OCI-LY1 (cell line): ENCODE data around the gene TMEM179.

Experiments
- H2AFZ ChIP-seq: fragments of 200-600 bp; sonication (generic), shearing (Covaris generic); 2 replicates; pipeline ENCODE4 v1.6.0; 2014; ENCODE audit warnings: antibody characterized with exemption, mild to moderate bottlenecking, low read length
- H3F3A ChIP-seq: fragments of 200-600 bp; sonication (generic), shearing (Covaris generic); 2 replicates; pipeline ENCODE4 v1.6.0; 2014; ENCODE audit warnings: mild to moderate bottlenecking, antibody characterized with exemption, low read length, moderate library complexity; ENCODE audit not compliant: insufficient read depth
- H3K27ac ChIP-seq: fragments of 200-600 bp; sonication (generic); 2 replicates; pipeline ENCODE4 v1.5.1; 2014; ENCODE audit warnings: low read length, mixed run types, mild to moderate bottlenecking, low read depth; ENCODE audit not compliant: poor library complexity, severe bottlenecking
- H3K27me3 ChIP-seq: fragments of 200-600 bp; sonication (generic); 2 replicates; pipeline ENCODE4 v1.6.0; 2014; ENCODE audit warnings: antibody characterized with exemption, mild to moderate bottlenecking, low read length, moderate library complexity; ENCODE audit not compliant: insufficient read depth
- H3K36me3 ChIP-seq: fragments of 200-600 bp; sonication (generic); 2 replicates; pipeline ENCODE4 v1.6.1; 2014; ENCODE audit warnings: mild to moderate bottlenecking, antibody characterized with exemption, low read length, moderate library complexity, mixed read lengths; ENCODE audit not compliant: insufficient read depth
- H3K4me1 ChIP-seq: fragments of 200-600 bp; sonication (generic); 2 replicates; pipeline ENCODE4 v1.5.1; 2014; ENCODE audit warnings: mild to moderate bottlenecking, low read length, moderate library complexity; ENCODE audit not compliant: insufficient read depth, severe bottlenecking
- H3K4me2 ChIP-seq: fragments of 200-600 bp; sonication (generic), shearing (Covaris generic); 2 replicates; pipeline ENCODE4 v1.6.1; 2014; ENCODE audit warnings: low read length
- H3K4me3 ChIP-seq: fragments of 200-600 bp; sonication (generic); 2 replicates; pipeline ENCODE4 v1.5.1; 2014; ENCODE audit warnings: low read length, low read depth, mild to moderate bottlenecking, mixed read lengths; ENCODE audit not compliant: poor library complexity, severe bottlenecking
- H3K79me2 ChIP-seq: fragments of 200-600 bp; shearing (Covaris generic); 2 replicates; pipeline ENCODE4 v1.6.1; 2016; ENCODE audit warnings: mixed run types, low read length, mixed read lengths; ENCODE audit not compliant: insufficient read depth
- H3K9ac ChIP-seq: fragments of 200-600 bp; sonication (generic), shearing (Covaris generic); 2 replicates; pipeline ENCODE4 v1.6.1; 2014; ENCODE audit warnings: mild to moderate bottlenecking, low read length, mixed read lengths
- H3K9me2 ChIP-seq: fragments of 200-600 bp; sonication (generic), shearing (Covaris generic); 2 replicates; pipeline ENCODE4 v1.6.1; 2014; ENCODE audit warnings: low read depth, mild to moderate bottlenecking, low read length, mixed read lengths
- H3K9me3 ChIP-seq: fragments of 200-600 bp; shearing (Covaris generic); 2 replicates; pipeline ENCODE4 v1.6.1; 2014; ENCODE audit warnings: low read length, mixed read lengths
- H4K20me1 ChIP-seq: fragments of 200-600 bp; sonication (generic), shearing (Covaris generic); 2 replicates; pipeline ENCODE4 v1.6.0; 2016; ENCODE audit warnings: mild to moderate bottlenecking, low read length; ENCODE audit not compliant: insufficient read depth
- EZH2 ChIP-seq: fragments of 200-600 bp; sonication (generic), shearing (Covaris generic); IDR thresholded peaks from 2 replicates; pipeline ENCODE4 v1.8.0; 2017; ENCODE audit warnings: borderline replicate concordance, mixed run types, mild to moderate bottlenecking, antibody characterized with exemption, low read length, moderate library complexity, mixed read lengths
- TF ChIP-seq, protein P1 (sequence below): fragments of 200-600 bp; sonication (generic), shearing (Covaris generic); IDR thresholded peaks from 2 replicates; pipeline ENCODE4 v1.5.1; 2017; ENCODE audit warnings: mild to moderate bottlenecking, antibody characterized with exemption, low read length, moderate library complexity, mixed read lengths

Gene TMEM179

DNA sequence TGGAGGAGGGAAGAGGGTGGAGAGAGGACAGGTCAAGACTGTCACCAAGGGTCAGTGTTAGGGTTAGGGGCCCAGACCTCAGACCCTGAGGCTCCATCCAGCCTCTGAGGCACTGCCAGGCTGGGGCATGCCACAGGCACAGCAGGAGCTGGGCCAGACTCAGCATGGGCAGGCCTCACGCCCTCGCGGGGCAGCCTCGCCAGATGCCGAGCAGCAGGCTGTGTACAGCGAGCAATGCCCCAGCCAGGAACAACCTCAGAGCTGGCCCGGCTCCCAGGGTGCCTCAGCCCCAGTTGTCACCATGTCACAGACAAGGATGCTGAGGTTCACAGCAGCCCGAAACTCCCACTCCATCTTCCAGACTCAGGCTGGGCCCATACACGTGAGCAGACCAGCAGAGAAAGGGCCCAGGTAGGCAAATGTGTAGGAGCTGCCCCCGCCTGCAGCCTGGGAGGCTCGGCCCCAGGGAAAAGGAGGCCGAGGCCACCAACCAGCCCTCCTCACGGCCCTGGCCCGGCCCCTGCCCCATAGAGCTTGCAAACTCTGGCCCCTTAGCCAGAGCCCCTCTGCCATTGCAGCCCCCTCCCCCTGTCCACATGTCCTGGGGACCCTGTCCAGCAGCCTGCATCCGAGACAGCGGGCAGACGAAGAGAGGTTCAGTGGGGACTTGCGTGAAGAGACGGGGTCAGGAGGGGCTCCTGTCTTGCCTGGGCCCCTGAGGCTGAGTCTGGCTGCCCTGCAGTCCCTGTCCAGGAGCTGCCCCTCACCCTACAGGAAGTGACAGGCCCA, 17.5 kb downstream of the TMEM179 start:
- H3K4me2 ChIP-seq: no peak overlapping the region
- H3F3A ChIP-seq: no peaks in the 10 kb centered on the region
- no peak overlapping the region for H3K4me3 ChIP-seq
- H3K27ac ChIP-seq: no peak overlapping the region
- no peaks in the 10 kb centered on the region for H3K4me1 ChIP-seq
- no peaks in the 10 kb centered on the region for H3K9me3 ChIP-seq
- no peaks in the 10 kb centered on the region for H4K20me1 ChIP-seq
- no peaks in the 10 kb centered on the region for H3K79me2 ChIP-seq
- no peaks in the 10 kb centered on the region for H3K36me3 ChIP-seq
- H2AFZ ChIP-seq: no peak overlapping the region
- TF ChIP-seq EZH2: no peak
- TF ChIP-seq, protein P1, sequence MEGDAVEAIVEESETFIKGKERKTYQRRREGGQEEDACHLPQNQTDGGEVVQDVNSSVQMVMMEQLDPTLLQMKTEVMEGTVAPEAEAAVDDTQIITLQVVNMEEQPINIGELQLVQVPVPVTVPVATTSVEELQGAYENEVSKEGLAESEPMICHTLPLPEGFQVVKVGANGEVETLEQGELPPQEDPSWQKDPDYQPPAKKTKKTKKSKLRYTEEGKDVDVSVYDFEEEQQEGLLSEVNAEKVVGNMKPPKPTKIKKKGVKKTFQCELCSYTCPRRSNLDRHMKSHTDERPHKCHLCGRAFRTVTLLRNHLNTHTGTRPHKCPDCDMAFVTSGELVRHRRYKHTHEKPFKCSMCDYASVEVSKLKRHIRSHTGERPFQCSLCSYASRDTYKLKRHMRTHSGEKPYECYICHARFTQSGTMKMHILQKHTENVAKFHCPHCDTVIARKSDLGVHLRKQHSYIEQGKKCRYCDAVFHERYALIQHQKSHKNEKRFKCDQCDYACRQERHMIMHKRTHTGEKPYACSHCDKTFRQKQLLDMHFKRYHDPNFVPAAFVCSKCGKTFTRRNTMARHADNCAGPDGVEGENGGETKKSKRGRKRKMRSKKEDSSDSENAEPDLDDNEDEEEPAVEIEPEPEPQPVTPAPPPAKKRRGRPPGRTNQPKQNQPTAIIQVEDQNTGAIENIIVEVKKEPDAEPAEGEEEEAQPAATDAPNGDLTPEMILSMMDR: no peak
- no peak overlapping the region for H3K9ac ChIP-seq
- peaks cover 8% of the 10 kb centered on the region; the same call in 1 of the 2 replicates for H3K27me3 ChIP-seq
- H3K9me2 ChIP-seq: no peaks in the 10 kb centered on the region

DNA sequence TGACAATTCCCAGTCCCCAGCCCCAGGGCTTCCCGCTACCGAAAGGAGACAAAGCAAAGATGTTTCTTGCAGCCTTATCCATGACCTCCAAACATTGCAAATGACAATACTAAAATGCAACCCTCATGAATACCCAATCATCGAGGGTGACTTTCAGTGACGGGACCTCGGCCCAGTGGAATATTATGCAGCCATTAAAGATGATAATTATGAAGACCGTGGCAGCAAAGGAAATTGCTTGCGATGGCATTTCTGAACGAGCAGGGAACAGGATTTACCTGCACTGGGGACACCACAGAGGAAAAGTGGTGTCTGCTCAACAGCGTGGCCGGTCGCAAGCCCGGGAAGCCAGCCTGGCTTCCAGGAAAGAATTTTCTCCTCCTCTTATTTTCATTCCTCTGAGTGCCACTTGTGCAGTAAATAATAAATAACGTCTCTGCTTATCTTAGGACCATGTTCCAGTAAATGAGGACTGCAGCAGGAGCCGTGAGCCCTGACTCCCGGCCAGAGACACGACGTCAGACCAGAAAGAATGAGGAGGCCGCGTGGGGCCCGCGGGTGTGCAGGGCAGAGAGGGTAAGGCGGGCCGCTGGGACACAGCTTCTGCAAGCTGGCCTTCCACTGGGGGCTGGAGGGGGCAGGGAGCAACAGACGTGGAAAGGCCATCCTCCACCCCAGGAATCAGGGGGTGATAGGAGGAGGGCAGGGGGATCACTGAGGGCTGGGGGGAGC, 18.4 kb downstream of the TMEM179 start:
- TF ChIP-seq EZH2: no peak
- TF ChIP-seq, protein P1: no peak
- Histone ChIP-seq H3K79me2 (no peaks in the 10 kb centered on the region), H3K4me3 (no peak overlapping the region), H2AFZ (no peak overlapping the region), H3F3A (no peaks in the 10 kb centered on the region), H3K9me3 (no peaks in the 10 kb centered on the region), H3K27me3 (peaks cover 8% of the 10 kb centered on the region; the same call in 1 of the 2 replicates), H4K20me1 (no peaks in the 10 kb centered on the region), H3K4me2 (no peak overlapping the region), H3K9me2 (no peaks in the 10 kb centered on the region), H3K36me3 (no peaks in the 10 kb centered on the region), H3K27ac (no peak overlapping the region), H3K9ac (no peak overlapping the region), H3K4me1 (no peaks in the 10 kb centered on the region)

DNA sequence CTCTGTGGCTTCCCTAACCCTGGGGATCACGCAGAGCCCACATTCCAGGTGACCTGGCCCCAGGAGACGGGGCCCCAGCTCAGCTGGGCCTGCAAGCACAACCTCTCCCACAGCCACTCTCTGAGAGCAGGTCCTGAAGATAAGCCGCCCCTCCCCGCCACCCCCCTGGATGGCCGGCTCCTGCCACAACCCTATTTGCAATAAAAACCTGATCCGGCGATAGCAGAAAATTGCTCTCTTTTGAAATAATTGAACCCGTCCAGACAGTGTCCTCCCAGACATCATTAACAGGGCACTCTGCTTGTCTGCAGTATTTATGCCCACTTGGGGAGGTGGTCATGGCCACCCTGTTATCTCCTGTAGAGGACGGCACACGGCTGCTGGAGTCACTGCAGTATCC, 20.0 kb downstream of the TMEM179 start:
- no peak overlapping the region for H3K27ac ChIP-seq
- no peaks in the 10 kb centered on the region for H3K4me1 ChIP-seq
- no peaks in the 10 kb centered on the region for H4K20me1 ChIP-seq
- H3K9me3 ChIP-seq: no peaks in the 10 kb centered on the region
- no peak overlapping the region for H3K4me3 ChIP-seq
- H3K36me3 ChIP-seq: no peaks in the 10 kb centered on the region
- no peak for TF ChIP-seq EZH2
- no peak overlapping the region for H2AFZ ChIP-seq
- H3K4me2 ChIP-seq: no peak overlapping the region
- no peak overlapping the region for H3K9ac ChIP-seq
- no peaks in the 10 kb centered on the region for H3F3A ChIP-seq
- peaks cover 8% of the 10 kb centered on the region; the same call in 1 of the 2 replicates for H3K27me3 ChIP-seq
- no peaks in the 10 kb centered on the region for H3K9me2 ChIP-seq
- no peaks in the 10 kb centered on the region for H3K79me2 ChIP-seq
